ENCODE data around the gene FHL1. TPM values are rescaled to one million over a fixed set of nuclear protein-coding genes. Genes with fewer than 3 reads are reported as not detected.

FHL1 gene
- total RNA-seq, 1 donor from 2014 or later = 6.4 TPM

- POLR2A ChIA-PET = no interaction called here
Observed at GRCh38 chrX:136130931-136131833, 16.2 kb upstream of the FHL1 start.

DNA sequence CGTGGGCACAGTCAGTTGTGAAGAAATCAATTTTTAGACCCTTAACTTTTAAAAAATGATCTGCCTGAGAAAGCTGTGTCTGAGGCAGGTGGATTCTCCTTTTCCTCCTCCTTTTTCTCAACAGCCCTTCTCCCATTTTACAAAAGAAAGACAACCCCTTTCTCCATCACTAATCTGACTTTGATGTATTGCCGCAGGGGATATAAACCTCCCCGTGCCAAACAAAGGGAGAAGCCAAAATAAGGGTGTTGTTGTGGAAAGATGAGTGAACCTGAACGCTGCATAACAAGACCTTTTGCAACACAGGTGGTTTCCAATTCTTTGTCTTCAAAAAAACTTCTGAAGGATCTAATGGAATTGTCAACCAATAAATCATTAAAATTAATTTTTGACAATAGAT is 8.4 kb upstream of the FHL1 start:
- intact Hi-C loops (cut with micrococcal nuclease) = no loop called here
- H3K27me3 Mint-ChIP-seq = no peaks in the 10 kb centered on the region

More at GRCh38 chrX:136130931-136131833, 16.2 kb upstream of the FHL1 start:
- Mint-ChIP-seq H3K9me3 (no peaks in the 10 kb centered on the region), H3K4me1 (peaks cover 6% of the 10 kb centered on the region), H3K4me3 (no peak overlapping the region), H3K27ac (no peak overlapping the region), H3K36me3 (ENCODE audit: low read depth) (no peaks in the 10 kb centered on the region), H3K27me3 (peaks cover 1% of the 10 kb centered on the region)
- CTCF ChIA-PET = no interaction called here
- intact Hi-C loops (cut with micrococcal nuclease) = no loop called here
- TF ChIP-seq, protein P1, sequence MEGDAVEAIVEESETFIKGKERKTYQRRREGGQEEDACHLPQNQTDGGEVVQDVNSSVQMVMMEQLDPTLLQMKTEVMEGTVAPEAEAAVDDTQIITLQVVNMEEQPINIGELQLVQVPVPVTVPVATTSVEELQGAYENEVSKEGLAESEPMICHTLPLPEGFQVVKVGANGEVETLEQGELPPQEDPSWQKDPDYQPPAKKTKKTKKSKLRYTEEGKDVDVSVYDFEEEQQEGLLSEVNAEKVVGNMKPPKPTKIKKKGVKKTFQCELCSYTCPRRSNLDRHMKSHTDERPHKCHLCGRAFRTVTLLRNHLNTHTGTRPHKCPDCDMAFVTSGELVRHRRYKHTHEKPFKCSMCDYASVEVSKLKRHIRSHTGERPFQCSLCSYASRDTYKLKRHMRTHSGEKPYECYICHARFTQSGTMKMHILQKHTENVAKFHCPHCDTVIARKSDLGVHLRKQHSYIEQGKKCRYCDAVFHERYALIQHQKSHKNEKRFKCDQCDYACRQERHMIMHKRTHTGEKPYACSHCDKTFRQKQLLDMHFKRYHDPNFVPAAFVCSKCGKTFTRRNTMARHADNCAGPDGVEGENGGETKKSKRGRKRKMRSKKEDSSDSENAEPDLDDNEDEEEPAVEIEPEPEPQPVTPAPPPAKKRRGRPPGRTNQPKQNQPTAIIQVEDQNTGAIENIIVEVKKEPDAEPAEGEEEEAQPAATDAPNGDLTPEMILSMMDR (IDR thresholded peaks at IDR 0.05) = no peak
- ATAC-seq (ENCODE audit: low read depth) (no peak), DNase-seq (no peak)

GRCh38 chrX:136141569-136141968 is 5.8 kb upstream of the FHL1 start:
- intact Hi-C loops (cut with micrococcal nuclease) = no loop called here
- TF ChIP-seq, protein P1 (IDR thresholded peaks at IDR 0.05) = no peak
- ATAC-seq (ENCODE audit: low read depth) (no peak), DNase-seq (no peak)
- H3K9me3 Mint-ChIP-seq = no peaks in the 10 kb centered on the region
- peaks cover 4% of the 10 kb centered on the region for H3K27me3 Mint-ChIP-seq
- no peak overlapping the region for H3K27ac Mint-ChIP-seq
- ChIA-PET CTCF (no interaction called here), POLR2A (no interaction called here)
- H3K4me3 Mint-ChIP-seq = no peak overlapping the region
- H3K4me1 Mint-ChIP-seq = peaks cover 19% of the 10 kb centered on the region
- no peaks in the 10 kb centered on the region for H3K36me3 Mint-ChIP-seq (ENCODE audit: low read depth)

More for the DNA sequence above, 8.4 kb upstream of the FHL1 start:
- no peak overlapping the region for H3K4me3 Mint-ChIP-seq
- DNase-seq (no peak), ATAC-seq (ENCODE audit: low read depth) (no peak)
- no peak overlapping the region for H3K27ac Mint-ChIP-seq
- ChIA-PET CTCF (no interaction called here), POLR2A (no interaction called here)
- H3K4me1 Mint-ChIP-seq = peaks cover 6% of the 10 kb centered on the region
- no peaks in the 10 kb centered on the region for H3K9me3 Mint-ChIP-seq
- TF ChIP-seq, protein P1 (IDR thresholded peaks at IDR 0.05) = no peak
- H3K36me3 Mint-ChIP-seq (ENCODE audit: low read depth) = no peaks in the 10 kb centered on the region

- Mint-ChIP-seq H3K9me3 (no peaks in the 10 kb centered on the region), H3K36me3 (ENCODE audit: low read depth) (no peaks in the 10 kb centered on the region), H3K4me3 (no peak overlapping the region), H3K4me1 (peaks cover 19% of the 10 kb centered on the region), H3K27ac (no peak overlapping the region), H3K27me3 (peaks cover 4% of the 10 kb centered on the region)
- intact Hi-C loops (cut with micrococcal nuclease) = no loop called here
- TF ChIP-seq, protein P1 (IDR thresholded peaks at IDR 0.05) = no peak
- ChIA-PET POLR2A (interaction anchor here (0.6 kb wide), 1 partner anchor 624 kb away, joined by 3 read pairs; no protein-coding TSS in a partner anchor), CTCF (no interaction called here)
- ATAC-seq (ENCODE audit: low read depth) (no peak), DNase-seq (no peak)
Observed at GRCh38 chrX:136142592-136142991, 4.7 kb upstream of the FHL1 start.

DNA sequence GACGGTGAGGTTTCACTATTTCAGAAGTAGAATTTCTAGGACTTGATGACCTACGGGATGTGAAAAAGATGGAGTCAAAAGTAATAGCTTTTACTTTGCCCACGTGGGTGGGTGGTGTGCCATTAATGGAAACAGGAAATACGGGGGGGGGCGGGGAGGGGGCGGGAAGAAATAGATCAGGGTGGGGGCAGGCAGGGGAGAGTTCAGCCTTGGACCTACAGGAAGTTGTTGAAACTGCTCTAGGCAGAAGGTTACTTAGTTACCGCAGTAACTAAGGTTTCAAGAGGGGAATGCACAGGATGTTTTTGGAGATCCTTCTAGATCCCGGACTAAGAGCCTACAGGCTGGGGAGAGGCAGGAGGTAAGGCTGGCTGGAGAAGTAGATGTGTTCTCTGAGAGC is 3.6 kb upstream of the FHL1 start:
- DNase-seq (no peak), ATAC-seq (ENCODE audit: low read depth) (no peak)
- no peaks in the 10 kb centered on the region for H3K36me3 Mint-ChIP-seq (ENCODE audit: low read depth)
- ChIA-PET POLR2A (interaction anchor here (0.7 kb wide), 1 partner anchor 33 kb away, joined by 4 read pairs; no protein-coding TSS in a partner anchor), CTCF (no interaction called here)
- H3K27me3 Mint-ChIP-seq = peaks cover 4% of the 10 kb centered on the region
- peak overlapping the region; percentile 30 for H3K27ac Mint-ChIP-seq
- intact Hi-C loops (cut with micrococcal nuclease) = no loop called here
- H3K9me3 Mint-ChIP-seq = no peaks in the 10 kb centered on the region
- peak overlapping the region; percentile 59 for H3K4me3 Mint-ChIP-seq
- TF ChIP-seq, protein P1 (IDR thresholded peaks at IDR 0.05) = no peak
- peaks cover 21% of the 10 kb centered on the region for H3K4me1 Mint-ChIP-seq

Data from activated B cell treated with CpG ODN at 0.5 μM for 24 hours (primary cell).